CD4-positive, alpha-beta T cell treated with Interleukin-2 at 100 ng/mL for 4 hours (primary cell): Measurements from ENCODE around the gene MDP1.

Experiments used
- DNase-seq: peaks from one replicate; pipeline ENCODE4 v3.0.0-alpha.2; 2020; ENCODE audit warnings: low spot score

Gene MDP1

DNA sequence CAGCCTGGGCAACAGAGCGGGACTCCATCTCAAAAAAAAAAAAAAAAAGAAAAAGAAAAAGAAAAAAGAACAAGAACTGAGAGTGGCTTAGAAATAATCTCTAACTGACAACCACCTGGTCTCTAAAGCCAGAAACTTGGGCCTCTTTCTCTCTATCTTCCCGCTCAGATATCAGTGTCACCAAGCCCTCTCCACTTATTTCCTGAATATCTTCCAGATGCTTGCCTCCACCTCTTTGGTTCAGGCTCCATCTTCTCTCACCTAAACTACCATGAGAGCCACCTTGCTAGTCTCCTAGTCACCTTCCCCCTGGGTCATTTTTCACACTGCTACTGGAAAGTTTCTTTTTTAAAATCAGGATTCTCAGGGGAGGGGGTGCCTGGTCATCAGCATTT, 18.8 kb downstream of the MDP1 start:
- DNase-seq: no peak

DNA sequence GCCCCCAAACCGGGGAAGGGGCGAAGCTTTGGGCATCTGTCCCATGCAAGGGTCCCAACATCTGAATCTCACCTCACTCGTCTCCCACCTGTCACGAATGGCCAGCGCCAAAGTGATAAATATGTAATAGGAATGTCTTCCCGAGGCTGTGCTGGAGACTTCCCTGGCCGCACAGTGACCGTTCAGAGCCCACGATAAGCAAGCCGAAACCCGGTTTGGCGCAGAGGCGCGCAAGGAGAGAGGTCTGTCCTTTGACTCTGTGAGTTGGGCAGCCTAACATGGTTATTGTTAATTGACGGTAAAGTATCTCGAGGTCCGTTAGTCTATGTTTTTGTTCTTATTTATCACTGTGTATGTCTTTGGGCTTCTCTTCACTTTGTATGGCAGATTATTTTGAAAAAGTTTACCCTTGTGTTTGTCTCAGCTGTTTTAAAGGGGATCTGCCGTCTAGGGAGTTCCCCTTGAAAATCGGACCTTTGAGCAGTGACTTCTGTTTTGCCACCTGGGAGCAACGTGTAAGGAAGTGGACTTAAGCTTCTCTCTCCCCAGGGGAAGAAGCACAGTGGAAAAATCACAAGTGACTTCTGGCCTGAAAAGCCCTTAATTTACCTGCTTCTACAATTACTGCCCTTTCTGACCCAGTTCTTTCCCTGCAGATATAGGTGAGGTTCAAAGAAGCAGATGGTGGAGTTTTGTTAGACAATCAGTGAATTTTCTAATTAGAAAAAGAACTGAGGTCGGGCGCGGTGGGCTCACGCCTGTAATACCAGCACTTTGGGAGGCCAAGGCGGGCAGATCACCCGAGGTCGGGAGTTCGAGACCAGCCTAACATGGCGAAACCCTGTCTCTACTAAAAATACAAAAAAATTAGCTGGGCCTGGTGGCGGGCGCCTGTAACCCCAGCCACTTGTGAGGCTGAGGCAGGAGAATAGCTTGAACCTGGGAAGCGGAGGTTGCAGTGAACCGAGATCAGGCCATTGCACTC, 19.5 kb downstream of the MDP1 start:
- no peak for DNase-seq

DNA sequence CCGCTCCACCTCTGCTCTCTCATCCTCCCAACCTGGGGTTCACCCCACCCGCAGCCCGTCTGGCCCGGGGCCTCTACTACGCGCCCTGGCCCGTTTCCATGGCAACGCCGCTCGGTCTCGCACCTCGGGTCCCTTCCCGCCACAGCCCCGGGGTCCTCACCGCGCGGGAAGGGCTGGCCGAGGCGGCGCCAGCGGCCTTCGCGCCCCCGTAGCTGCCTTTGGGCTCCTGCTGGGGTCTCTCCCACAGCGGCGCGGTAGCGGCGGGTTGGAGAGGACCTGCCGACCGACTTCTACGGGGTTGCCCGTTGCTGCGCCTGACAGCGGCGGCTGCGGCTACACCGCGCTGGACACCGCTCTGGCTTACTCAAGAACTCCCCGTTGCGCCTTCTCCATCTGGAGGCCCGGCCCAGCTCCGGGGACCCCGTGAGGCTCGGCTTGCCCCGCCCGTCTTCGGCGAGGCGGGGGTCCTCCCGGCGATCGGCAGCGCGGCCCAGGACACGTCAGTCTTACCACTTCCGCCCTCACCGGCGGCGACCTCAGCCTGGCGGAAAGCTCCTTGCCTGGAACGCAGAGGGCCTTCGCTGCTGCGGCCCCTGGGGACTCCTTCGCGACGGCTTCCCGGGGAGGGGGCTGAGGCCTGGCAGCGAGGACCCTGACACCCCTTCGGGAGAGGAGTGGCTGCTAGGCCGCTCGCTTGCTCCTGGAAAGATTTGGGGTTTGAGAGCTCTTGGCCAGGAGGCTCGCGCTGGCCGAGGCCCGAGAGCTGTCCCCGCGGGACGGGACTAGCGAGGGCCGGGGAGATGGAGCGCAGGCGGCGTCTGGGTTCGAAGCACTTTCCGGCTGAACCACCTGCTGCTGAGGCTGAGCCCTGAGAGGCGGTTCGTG, 20.4 kb downstream of the MDP1 start, which contains the start of gene TM9SF1:
TM9SF1 (minus strand) TSS at position 256 of the 885 bp plus-strand sequence. CDS start 422 bp downstream, outside the sequence.
- peak; percentile 89 for DNase-seq

DNA sequence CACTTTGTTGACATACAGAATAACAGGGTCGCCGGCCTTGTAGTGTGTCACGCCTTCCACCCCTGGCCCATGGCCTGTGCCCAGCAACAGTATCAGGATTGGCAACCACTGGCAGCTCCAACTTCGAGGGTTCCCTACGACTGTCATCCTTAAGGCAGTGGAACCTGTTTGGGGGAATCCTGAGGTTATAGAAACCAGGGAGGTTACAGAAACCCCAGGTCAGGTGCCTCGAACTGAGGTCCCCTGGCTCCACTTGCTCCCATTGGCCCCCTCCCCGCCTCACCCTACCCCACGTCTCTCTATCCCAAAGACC, 21.0 kb downstream of the MDP1 start:
- DNase-seq: no peak

DNA sequence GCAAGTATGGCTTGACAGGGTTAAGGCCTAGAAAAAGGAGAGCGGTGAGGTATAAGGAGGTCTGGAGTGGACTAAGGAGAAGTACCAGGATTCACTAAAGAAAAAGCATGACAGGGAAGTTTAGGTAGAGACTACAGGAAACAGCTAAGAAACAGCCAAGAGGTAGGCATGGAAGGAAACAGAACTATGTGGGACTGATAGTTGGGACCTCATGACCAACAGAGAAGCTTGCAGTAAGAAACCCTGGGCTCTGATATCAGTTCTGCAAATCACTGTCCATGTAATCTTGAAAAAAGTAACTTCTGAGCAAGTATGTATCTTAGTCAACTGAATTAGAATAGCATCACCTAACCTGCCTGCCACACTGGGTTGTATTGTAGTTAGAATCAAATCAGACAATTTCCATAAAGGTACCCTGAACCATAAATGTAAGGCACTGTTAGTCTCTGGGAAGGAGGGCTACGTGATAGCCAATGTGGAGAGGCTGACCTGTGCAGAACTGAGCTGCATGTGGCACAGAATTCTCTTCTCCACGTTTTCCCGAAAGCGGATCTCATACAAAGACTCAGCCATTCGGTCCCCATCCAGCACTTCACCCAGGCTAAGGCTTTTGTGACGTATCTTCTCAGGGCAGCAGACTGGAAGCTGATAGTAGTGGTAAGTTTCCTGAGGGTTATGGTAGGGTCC, 21.5 kb downstream of the MDP1 start:
- DNase-seq: no peak

DNA sequence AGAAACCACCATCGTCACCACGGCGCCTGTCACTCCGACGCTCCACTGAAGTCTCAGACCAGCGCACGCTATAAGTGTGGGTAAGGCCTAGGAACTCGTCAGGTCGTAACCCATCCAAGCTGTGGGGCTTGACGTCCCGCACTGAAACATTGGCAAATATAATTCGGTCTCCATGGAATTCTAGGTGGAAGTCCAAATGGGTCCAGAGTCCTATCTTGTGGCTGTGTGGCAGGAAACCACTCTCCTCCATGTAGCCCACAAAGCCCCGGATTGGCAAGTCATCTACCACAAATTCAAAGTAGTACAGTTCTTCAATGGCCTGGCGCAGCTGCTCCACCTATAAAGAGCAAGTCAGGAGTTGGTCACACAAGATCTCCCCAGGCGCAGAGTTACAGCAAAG, 22.9 kb downstream of the MDP1 start:
- DNase-seq: no peak

DNA sequence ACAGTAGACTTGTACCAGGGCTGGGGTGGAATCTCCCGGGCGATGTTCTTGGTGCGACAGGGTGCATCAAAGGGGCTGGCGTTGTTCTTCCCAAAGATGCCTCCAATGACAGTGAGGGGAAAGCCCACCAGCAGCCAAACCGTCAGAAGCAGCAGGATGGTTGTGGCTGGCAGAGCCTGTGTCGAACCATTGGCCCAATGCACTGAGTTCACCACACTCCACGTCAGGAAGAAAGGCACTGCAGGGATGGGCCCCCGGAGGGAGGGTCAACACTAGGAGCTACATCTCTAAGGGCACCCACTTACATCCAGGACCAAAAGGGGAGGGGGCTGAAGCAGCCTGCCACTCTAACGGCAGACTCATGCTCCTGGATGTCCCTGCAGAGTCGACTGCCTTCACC, 25.4 kb downstream of the MDP1 start:
- DNase-seq: no peak

DNA sequence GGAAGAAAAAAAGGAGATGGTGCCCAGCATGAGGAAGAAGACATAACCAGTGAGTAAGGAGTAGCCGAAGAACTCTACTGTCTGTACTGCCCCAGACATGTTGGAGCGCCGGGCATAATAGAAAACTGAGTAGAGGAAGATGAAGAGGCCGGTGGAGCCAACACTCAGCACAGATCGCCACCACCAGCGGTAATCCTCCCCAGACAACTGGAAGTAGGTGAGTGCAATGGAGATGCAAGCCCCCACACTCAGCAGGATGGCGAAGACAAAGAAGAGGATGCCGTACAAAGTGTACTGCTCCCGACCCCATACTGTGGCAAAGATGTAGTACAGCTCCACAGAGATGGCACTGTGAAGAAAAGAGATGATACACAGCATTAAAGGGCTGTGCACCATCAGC, 26.4 kb downstream of the MDP1 start:
- DNase-seq: no peak

DNA sequence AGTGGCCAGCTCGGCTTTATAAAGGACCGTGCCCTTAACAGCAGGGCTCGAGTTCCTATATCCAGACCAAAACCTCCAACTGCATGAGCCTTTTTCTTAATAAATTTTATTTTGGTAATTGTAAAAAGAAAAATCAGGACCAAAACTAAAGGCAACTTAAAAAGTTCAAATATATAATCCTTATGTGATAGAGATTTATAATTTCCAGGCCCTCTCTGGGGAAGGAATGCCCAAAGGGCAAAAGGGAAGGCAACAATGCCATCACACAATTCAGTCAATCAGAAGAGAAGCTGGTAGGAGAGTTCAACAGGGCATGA, 26.8 kb downstream of the MDP1 start:
- DNase-seq: no peak

DNA sequence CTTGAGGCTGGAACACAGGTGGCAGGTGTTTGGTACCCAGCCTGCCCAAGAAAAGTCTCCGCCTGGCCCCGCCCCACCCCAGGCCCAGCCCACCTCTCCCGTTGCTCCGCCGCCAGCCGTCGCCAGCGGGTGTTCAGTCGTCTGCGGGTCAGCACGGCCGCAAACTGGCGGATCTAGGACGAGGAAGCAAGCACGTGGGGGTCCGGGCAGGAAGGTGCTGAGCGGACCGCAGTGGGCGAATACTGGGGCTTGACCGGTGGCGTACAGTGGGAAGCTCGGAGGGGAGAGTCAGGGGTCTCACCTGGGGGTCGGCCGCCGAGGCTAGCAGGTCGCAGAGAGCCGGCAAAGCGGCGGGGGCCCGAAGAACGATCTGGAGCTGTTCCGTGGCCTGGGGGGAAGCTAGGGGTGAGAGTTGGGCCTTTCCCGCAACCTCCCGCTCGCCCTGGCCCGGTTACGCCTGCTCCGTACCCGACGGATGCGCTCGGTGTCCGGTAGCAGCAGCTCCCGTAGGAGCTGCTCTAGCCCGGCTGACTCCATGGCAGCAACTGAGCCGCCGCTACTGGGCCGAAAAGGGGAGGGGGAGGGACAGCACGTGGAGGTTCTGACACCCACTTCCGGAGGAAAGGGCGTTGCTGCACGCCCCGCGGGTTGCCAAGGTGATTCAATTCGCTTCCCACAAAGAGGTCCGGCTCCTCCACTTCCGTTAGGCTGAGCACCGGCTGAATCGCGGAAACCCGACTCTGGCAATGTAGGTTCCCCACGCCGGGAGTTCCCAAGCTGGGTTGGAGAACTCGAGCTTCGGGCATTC, 27.4 kb downstream of the MDP1 start, which contains the start of gene IPO4:
IPO4 (minus strand) TSS at position 566 of the 808 bp plus-strand sequence; CDS start at position 537, 29 bp downstream.
- peak; percentile 97 for DNase-seq

DNA sequence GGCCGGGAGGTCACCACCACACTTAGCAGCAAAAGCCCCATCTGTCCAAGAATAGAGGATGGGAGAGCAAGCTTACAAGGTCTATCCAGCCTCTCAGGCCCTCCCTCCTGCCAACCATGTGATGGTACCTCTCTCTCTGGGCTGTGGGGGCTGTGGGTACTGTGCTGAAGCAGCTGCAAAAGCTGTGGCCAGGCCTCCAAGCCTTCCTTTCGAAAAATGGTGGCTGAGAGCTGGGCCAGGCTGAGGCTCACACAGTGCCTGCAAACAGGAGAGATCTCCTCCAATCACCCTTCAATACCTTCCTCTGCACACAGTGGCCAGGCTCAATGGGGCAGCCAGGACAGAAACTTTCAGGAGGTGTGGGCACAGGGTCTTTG, 28.3 kb downstream of the MDP1 start:
- DNase-seq: no peak

DNA sequence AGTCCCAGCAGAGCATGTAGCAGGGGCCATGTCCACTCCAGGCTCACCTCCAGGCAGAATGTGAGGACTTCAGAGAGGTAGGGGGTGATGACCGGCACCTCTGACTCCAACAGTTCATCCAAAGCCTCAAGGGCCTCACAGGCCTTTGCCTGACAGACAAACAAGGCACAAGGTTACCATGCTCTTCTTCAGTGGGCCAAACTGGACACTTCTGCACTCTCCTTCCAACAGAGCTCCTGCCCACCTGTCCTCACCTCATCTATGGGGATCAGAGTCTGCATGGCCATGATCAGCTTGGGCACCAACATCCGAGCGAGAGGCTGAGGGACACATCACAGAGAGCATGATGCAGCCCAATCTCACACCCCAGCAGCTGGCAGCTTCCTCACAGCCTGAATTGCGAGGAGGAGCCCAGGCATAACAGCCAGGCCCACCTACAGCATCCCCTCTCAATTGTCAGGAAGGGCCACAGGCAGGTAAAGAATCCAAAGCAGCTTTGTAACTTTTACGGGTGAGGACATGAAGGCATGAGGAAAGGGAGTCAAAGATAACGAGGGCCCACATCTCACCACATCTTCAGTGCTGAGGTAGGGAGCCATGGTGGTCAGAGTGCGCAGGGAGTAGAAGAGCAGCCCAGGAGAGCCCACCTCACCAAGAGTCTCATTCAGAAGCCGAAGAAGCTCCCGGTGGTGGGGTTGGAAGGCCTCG, 28.9 kb downstream of the MDP1 start:
- DNase-seq: no peak

DNA sequence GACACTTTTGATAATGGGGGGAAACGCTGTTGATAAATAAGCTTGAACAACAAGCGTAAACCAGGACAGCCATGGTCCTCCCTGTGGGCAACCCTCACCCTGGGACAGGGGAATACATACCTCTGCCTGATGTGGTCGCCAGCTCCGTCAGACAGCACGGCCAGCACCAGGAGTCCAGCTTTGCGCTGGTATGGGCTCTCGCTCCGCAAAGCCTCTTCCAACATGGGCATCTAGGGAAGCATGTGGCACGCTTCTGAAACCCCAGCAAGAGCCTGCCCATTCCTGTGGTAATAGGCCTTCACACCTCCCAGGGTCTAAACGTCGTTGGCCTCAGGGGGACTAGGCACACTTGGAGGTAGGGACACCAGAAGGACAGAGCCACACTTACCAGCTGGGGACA, 30.1 kb downstream of the MDP1 start:
- no peak for DNase-seq

DNA sequence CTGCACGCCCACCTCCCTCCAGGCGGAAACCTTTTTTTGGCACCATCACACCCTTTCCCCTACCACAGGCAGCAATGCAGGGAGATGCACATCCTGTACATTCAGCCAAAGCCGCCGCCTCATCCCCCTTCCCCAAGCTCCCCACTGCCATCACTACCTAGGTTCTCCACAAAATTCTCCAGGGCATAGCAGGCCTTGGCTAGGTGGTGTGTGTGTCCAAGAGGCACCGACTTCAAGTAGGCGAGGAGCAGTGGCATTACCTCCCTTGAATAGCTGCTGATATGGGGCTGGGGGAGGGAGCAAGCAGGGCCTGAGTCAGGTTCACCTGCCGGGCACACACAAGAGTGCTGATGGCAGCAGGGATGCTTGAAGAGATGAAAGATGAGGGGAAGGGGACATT, 30.8 kb downstream of the MDP1 start:
- no peak for DNase-seq

DNA sequence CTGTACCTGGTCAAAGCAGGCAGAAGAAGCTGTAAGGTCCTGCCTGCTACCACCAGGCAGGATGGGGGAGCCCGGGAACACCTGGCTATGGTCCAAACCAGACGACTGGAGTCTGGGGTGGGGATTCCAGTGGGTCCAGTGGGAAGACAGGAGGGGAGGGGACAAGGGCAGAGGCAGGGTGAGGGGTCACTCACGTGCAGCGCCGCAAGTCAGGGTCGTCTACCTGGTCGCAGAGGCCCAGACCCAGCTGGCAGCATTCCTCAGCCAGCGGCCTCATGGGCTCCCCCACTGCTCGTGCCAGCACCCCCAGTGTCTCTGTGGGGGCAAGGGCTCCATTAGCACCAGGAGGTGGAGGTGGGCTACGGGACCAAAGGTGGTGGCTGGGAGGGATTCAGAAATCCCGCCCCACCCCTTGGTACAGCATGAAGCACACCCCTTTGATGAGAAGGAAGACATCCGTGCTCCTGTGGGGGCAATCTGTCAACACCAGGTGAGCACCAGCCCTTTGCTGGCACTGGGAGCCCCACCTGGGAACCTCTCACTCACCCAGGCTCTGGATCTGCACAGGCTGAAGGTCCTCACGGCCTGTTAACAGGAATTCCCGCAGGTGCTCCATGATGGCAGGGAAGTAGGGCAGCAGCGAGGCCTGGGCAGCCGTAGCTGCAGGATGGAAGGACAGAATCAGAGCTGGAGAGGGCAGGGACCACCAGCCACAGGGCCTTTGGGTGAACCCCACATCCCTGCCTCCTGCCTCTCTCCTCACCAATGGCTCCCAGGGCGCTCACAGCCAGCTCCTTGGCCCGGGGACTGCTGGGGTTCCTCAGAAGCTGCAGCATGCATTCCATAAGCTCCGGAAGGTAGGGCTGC, 31.5 kb downstream of the MDP1 start:
- no peak for DNase-seq

DNA sequence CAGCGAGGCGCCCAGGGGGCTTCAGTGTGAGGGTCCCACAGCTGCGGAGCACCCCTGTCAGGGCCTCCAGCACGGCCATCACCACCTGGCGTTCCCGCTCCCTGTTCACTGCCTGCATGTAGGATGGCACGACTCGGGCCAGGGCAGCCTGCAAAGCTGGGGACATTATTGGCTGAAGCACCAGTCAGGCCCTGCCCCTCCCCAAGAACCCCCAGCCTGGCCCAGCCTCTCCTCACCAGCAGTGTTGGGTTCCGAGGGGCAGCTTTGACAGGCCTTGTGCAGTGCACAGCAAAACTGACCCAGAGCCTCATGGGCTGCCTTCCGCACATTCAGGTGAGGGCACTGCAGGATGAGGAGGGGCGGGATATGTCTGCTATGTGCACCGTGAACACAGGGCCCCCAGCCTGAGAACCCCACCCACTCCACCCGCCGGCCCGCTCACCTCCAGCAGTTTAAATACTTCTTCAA, 32.8 kb downstream of the MDP1 start:
- DNase-seq: no peak

DNA sequence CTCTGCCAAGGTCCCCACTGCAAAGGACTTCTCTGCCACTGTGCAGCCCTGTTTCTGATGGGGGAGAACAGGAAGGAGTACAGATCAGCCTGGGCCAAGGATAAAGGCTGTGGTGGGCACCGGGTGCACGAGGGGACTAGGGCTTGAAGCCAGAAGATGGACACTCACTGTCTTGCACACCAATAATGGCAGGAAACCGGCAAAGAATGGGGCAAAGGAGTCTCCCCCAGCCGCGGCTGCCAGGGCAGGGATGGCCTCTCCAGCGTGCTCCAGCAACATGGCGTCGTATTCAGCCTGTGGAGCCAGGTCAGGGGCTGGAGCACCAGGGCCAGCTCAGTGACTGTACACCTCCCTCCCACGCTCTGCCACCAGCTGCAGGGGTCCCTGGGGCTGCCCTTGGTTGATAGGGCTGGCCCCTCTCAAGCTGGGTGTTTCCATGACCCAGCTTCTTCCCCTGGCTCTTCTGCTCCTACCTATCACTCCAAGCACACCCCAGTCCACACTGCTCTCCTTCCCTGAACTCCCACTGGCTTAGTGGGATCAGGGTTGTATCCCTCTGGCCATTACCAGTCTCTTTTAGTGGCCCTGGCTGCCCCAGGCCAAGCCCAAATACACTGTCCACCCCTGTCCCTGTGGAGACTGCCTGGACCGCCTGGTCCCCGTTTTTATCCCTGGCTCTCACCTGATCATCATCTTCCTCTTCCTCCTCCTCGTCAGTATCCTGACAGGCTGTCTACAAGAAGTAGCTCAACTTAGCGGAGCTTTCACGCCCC, 33.6 kb downstream of the MDP1 start:
- no peak for DNase-seq

DNA sequence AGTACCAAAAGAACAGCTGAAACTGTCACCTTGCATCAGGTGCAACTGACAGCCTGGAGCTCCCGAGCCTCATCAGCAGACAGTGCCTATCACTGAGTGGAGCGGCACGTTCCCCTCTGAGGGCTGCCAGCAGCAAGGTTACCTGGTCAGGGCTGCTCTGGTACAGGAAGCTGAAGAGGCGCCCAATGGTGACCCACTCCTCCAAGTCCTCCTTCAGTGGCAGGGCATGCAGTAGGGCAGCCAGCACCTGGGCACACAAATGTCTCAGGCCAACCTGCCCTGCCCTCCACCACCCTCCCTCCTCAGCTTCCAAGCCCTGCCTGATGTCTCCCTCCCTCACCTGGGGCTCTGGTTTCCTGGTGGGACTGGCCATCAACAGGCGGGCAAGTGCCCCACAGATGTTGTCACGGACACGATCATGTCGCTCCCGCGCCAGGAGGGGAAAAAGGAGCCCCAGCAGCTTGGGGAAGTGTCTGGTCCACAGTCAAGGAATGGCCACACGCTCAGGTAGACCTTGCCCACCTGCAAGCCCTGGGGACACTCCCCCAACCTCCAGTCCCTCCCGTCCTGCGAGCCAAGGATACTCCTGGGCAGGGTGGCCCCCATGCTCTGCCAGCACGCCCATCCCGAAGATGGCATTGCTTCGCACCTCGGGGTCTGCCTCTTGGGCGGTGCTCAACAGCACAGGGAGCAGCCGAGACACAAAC, 34.3 kb downstream of the MDP1 start:
- DNase-seq: no peak
